ENCODE data around the gene ACTN4. TPM values are rescaled to one million over a fixed set of nuclear protein-coding genes. Genes with fewer than 3 reads are reported as not detected.

ACTN4 gene
- total RNA-seq, 1 donor from 2014 or later: 127 TPM

GRCh38 chr19:38695317-38695683 lies 47.9 kb downstream of the ACTN4 start:
- no peaks in the 10 kb centered on the region for H3K9me3 ChIP-seq (ENCODE audit: low read depth)
- no peak overlapping the region for H3K4me3 Mint-ChIP-seq
- no peaks in the 10 kb centered on the region for H3K27me3 ChIP-seq
- peaks cover 6% of the 10 kb centered on the region for H3K27me3 Mint-ChIP-seq (ENCODE audit: insufficient read depth, low read depth)
- peaks cover 74% of the 10 kb centered on the region for H3K4me1 Mint-ChIP-seq
- TF ChIP-seq EZH2 (IDR thresholded peaks at IDR 0.05): no peak
- TF ChIP-seq EZH2phosphoT487 (IDR thresholded peaks at IDR 0.05): no peak
- TF ChIP-seq CTCF (IDR thresholded peaks at IDR 0.05): no peak
- no peak overlapping the region for H3K4me2 ChIP-seq
- H3F3A ChIP-seq (ENCODE audit: low read depth): peaks cover 30% of the 10 kb centered on the region
- peak overlapping the region; percentile 75 for H3K27ac Mint-ChIP-seq
- H4K20me1 ChIP-seq (ENCODE audit: low read depth): peaks cover 80% of the 10 kb centered on the region
- H2AFZ ChIP-seq (replicated peaks): no peak overlapping the region
- no peaks in the 10 kb centered on the region for H3K36me3 ChIP-seq
- H3K4me3 ChIP-seq: no peak overlapping the region
- peaks cover 5% of the 10 kb centered on the region for H3K36me3 Mint-ChIP-seq
- no peak overlapping the region for H3K9ac ChIP-seq
- DNase-seq (ENCODE audit: low spot score): no peak
- H3K79me2 ChIP-seq (ENCODE audit: low read depth): peaks cover 88% of the 10 kb centered on the region
- H3K4me1 ChIP-seq: peaks cover 46% of the 10 kb centered on the region
- H3K9me3 Mint-ChIP-seq: no peaks in the 10 kb centered on the region
- H3K27ac ChIP-seq: no peak overlapping the region

- peaks cover 46% of the 10 kb centered on the region for H3K4me1 ChIP-seq
- no peaks in the 10 kb centered on the region for H3K9me3 Mint-ChIP-seq
- no peak overlapping the region for H2AFZ ChIP-seq (replicated peaks)
- no peaks in the 10 kb centered on the region for H3K36me3 ChIP-seq
- peaks cover 73% of the 10 kb centered on the region for H3K4me1 Mint-ChIP-seq
- H3F3A ChIP-seq (ENCODE audit: low read depth): peaks cover 30% of the 10 kb centered on the region
- no peaks in the 10 kb centered on the region for H3K27me3 ChIP-seq
- H3K27ac ChIP-seq: no peak overlapping the region
- TF ChIP-seq EZH2phosphoT487 (IDR thresholded peaks at IDR 0.05) (no peak), EZH2 (IDR thresholded peaks at IDR 0.05) (no peak), CTCF (IDR thresholded peaks at IDR 0.05) (no peak)
- no peak for DNase-seq (ENCODE audit: low spot score)
- H3K4me3 ChIP-seq: no peak overlapping the region
- H4K20me1 ChIP-seq (ENCODE audit: low read depth): peaks cover 76% of the 10 kb centered on the region
- peak overlapping the region; percentile 78 for H3K27ac Mint-ChIP-seq
- H3K36me3 Mint-ChIP-seq: peaks cover 7% of the 10 kb centered on the region
- H3K4me3 Mint-ChIP-seq: peak overlapping the region; percentile 57
- H3K9ac ChIP-seq: no peak overlapping the region
- peaks cover 84% of the 10 kb centered on the region for H3K79me2 ChIP-seq (ENCODE audit: low read depth)
- peaks cover 6% of the 10 kb centered on the region for H3K27me3 Mint-ChIP-seq (ENCODE audit: insufficient read depth, low read depth)
- H3K9me3 ChIP-seq (ENCODE audit: low read depth): no peaks in the 10 kb centered on the region
- H3K4me2 ChIP-seq: no peak overlapping the region
Observed at GRCh38 chr19:38695832-38696728, 48.6 kb downstream of the ACTN4 start.

GRCh38 chr19:38696729-38697055 lies 49.2 kb downstream of the ACTN4 start:
- no peak for DNase-seq (ENCODE audit: low spot score)
- Histone ChIP-seq H3K4me2 (no peak overlapping the region), H3K4me1 (peaks cover 42% of the 10 kb centered on the region), H3K36me3 (no peaks in the 10 kb centered on the region), H3K27me3 (no peaks in the 10 kb centered on the region), H3K9ac (no peak overlapping the region), H3F3A (ENCODE audit: low read depth) (peaks cover 25% of the 10 kb centered on the region), H4K20me1 (ENCODE audit: low read depth) (peaks cover 72% of the 10 kb centered on the region), H2AFZ (replicated peaks) (no peak overlapping the region), H3K79me2 (ENCODE audit: low read depth) (peaks cover 80% of the 10 kb centered on the region), H3K9me3 (ENCODE audit: low read depth) (no peaks in the 10 kb centered on the region), H3K4me3 (no peak overlapping the region), H3K27ac (no peak overlapping the region)
- Mint-ChIP-seq H3K4me3 (peak overlapping the region; percentile 35), H3K27me3 (ENCODE audit: insufficient read depth, low read depth) (peaks cover 6% of the 10 kb centered on the region), H3K36me3 (peaks cover 7% of the 10 kb centered on the region), H3K4me1 (peaks cover 72% of the 10 kb centered on the region), H3K9me3 (no peaks in the 10 kb centered on the region), H3K27ac (no peak overlapping the region)
- TF ChIP-seq EZH2 (IDR thresholded peaks at IDR 0.05) (no peak), EZH2phosphoT487 (IDR thresholded peaks at IDR 0.05) (no peak), CTCF (IDR thresholded peaks at IDR 0.05) (no peak)

Measured in neural progenitor cell (in vitro differentiated cells).